Stomach (tissue), 9 donors: Measurements from ENCODE around the gene IGSF8. TPM values are rescaled to one million over a fixed set of nuclear protein-coding genes. Genes with fewer than 3 reads are reported as not detected.

Experiments used
- DNase-seq, 2 donors: peaks; one replicate each; pipeline versions ENCODE4 v3.0.0 to v3.0.0-alpha.2; 2013 to 2019
- H3K27ac ChIP-seq, 5 donors: fragments of 200-600 bp in 4 of 5; sonication (generic) in 4 of 5; one replicate each; pipeline ENCODE4 v1.5.1; 2013 to 2019; ENCODE audit warnings: mild to moderate bottlenecking in 1 of 5, moderate library complexity in 1 of 5
- H3K27me3 ChIP-seq, 3 donors: fragments of 200-600 bp; sonication (generic); one replicate each; pipeline ENCODE4 v1.5.1; 2017 to 2019; ENCODE audit warnings: mixed run types in 1 of 3
- H3K36me3 ChIP-seq, 4 donors: fragments of 200-600 bp; sonication (generic); 1 replicate in 3 of 4; 2 replicates in 1 of 4; pipeline ENCODE4 v1.5.1; 2016 to 2019
- H3K4me1 ChIP-seq, 4 donors: fragments of 200-600 bp; sonication (generic); one replicate each; pipeline ENCODE4 v1.5.1; 2016 to 2019
- H3K4me3 ChIP-seq, 4 donors: fragments of 200-600 bp; sonication (generic) in 3 of 4; one replicate each; pipeline ENCODE4 v1.5.1; 2016 to 2019; ENCODE audit warnings: mild to moderate bottlenecking in 1 of 4
- H3K9me3 ChIP-seq, 4 donors: fragments of 200-600 bp; sonication (generic); one replicate each; pipeline ENCODE4 v1.5.1; 2016 to 2019
- CTCF ChIP-seq, 7 experiments: fragments of 450-650 bp in 4 of 7; fragments of 200-600 bp in 3 of 7; sonication (generic) in 3 of 7; IDR thresholded peaks; one replicate each; pipeline ENCODE4 v1.5.1; 2016 to 2019; ENCODE audit warnings: antibody characterized with exemption in 7 of 7, control low read depth in 2 of 7, mild to moderate bottlenecking in 1 of 7
- EP300 ChIP-seq: sonication (generic); formaldehyde crosslinking; IDR thresholded peaks from one replicate; pipeline ENCODE4 v1.6.1; 2017; ENCODE audit warnings: antibody characterized with exemption
- POLR2A ChIP-seq, 4 donors: fragments of 450-650 bp; IDR thresholded peaks; one replicate each; pipeline ENCODE4 v1.6.1; 2016; ENCODE audit warnings: antibody characterized with exemption in 4 of 4, control low read depth in 2 of 4, mild to moderate bottlenecking in 1 of 4, moderate library complexity in 1 of 4
- POLR2AphosphoS5 ChIP-seq, 3 donors: sonication (generic); formaldehyde crosslinking; IDR thresholded peaks; one replicate each; pipeline ENCODE4 v1.6.1; 2016; ENCODE audit warnings: antibody characterized with exemption in 3 of 3
- WGBS, 5 donors: extraction: QIAGEN DNeasy Blood & Tissue Kit in 3 of 5; methylation state at CpG; one replicate each; pipeline versions ENCODE4 v1.1.5 to v1.1.7; 2013 to 2018; 5-methylcytosine and 5-hydroxymethylcytosine counted together
- intact Hi-C: fragments of 100-400 bp; cut with DNase I; formaldehyde crosslinking; loops from one replicate; pipeline ENCODE4 v1.15.1; 2023; ENCODE audit warnings: low total_unique reads
- polyA plus RNA-seq, 3 donors: library from polyadenylated mRNA; stranded (reverse); fragments of 200-250 nt; gene quantifications; one replicate each; pipeline ENCODE4 v1.2.3, GENCODE V29; 2013
- total RNA-seq, 5 donors: library from RNA; depleted of rRNA; stranded (reverse); fragments of >200 nt; gene quantifications; one replicate each; pipeline versions ENCODE4 v1.1.0 to v1.2.3, GENCODE V29; 2014 to 2016
- donor health status: healthy with polysubstance abuse.
- donor health status: Bipolar disorder and iron deficiency.
- donor health status: healthy.

Gene IGSF8
- total and polyA plus RNA-seq, 8 donors, result 4.7 to 65.2 (median 14.8) TPM

- intact Hi-C loops, result no loop called here
- Histone ChIP-seq H3K27ac (peak overlapping the region in 2 of 5 donors; percentile 4 to 97), H3K27me3 (no peaks in the 10 kb centered on the region), H3K4me3 (no peak overlapping the region), H3K9me3 (no peaks in the 10 kb centered on the region), H3K36me3 (peaks cover 16 to 48% (median 47%) of the 10 kb centered on the region in 4 donors), H3K4me1 (peaks cover 18 to 56% (median 44%) of the 10 kb centered on the region in 4 donors)
- TF ChIP-seq CTCF (IDR thresholded peaks at IDR 0.05), result no peak
- TF ChIP-seq POLR2A (IDR thresholded peaks at IDR 0.05), result no peak
- TF ChIP-seq EP300, result no peak
- TF ChIP-seq POLR2AphosphoS5 (IDR thresholded peaks at IDR 0.05), result no peak
- DNase-seq, result no peak
- WGBS, 5 donors, result 74 to 93% (median 83%) methylated on average over 2 to 4 of the region's 4 CpGs
Observed at GRCh38 chr1:160095382-160096105, 2.9 kb downstream of the IGSF8 start.

GRCh38 chr1:160094806-160095205, 3.6 kb downstream of the IGSF8 start:
- peaks cover 18 to 54% (median 41%) of the 10 kb centered on the region in 4 donors for H3K4me1 ChIP-seq
- no peak overlapping the region for H3K27ac ChIP-seq
- no peak for DNase-seq
- H3K4me3 ChIP-seq, result no peak overlapping the region
- H3K36me3 ChIP-seq, result peaks cover 18 to 55% (median 54%) of the 10 kb centered on the region in 4 donors
- TF ChIP-seq CTCF (IDR thresholded peaks at IDR 0.05) (no peak), POLR2AphosphoS5 (IDR thresholded peaks at IDR 0.05) (no peak), EP300 (no peak), POLR2A (IDR thresholded peaks at IDR 0.05) (no peak)
- H3K27me3 ChIP-seq, result no peaks in the 10 kb centered on the region
- intact Hi-C loops, result no loop called here
- WGBS, 5 donors, result 91 to 95% (median 92%) methylated on average over 10 to 14 of the region's 14 CpGs
- no peaks in the 10 kb centered on the region for H3K9me3 ChIP-seq

- Histone ChIP-seq H3K27me3 (no peaks in the 10 kb centered on the region), H3K4me3 (no peak overlapping the region), H3K36me3 (peaks cover 18 to 61% (median 60%) of the 10 kb centered on the region in 4 donors), H3K27ac (no peak overlapping the region), H3K9me3 (no peaks in the 10 kb centered on the region), H3K4me1 (peaks cover 18 to 49% (median 36%) of the 10 kb centered on the region in 4 donors)
- TF ChIP-seq CTCF (IDR thresholded peaks at IDR 0.05), result no peak
- TF ChIP-seq EP300, result no peak
- no peak for TF ChIP-seq POLR2AphosphoS5 (IDR thresholded peaks at IDR 0.05)
- WGBS, 5 donors, result 62 to 72% (median 65%) methylated on average over 4 of the region's 4 CpGs
- DNase-seq, result no peak
- intact Hi-C loops, result no loop called here
Observed at GRCh38 chr1:160094291-160094625, 4.2 kb downstream of the IGSF8 start.

- 67 to 86% (median 83%) methylated on average over 8 to 21 of the region's 21 CpGs for WGBS, 5 donors
- Histone ChIP-seq H3K27ac (no peak overlapping the region), H3K36me3 (peaks cover 18 to 66% (median 65%) of the 10 kb centered on the region in 4 donors)
Observed at GRCh38 chr1:160093624-160094290, 4.7 kb downstream of the IGSF8 start.

More at GRCh38 chr1:160093624-160094290, 4.7 kb downstream of the IGSF8 start:
- DNase-seq, result no peak
- Histone ChIP-seq H3K4me3 (no peak overlapping the region), H3K9me3 (no peaks in the 10 kb centered on the region), H3K4me1 (peaks cover 18 to 45% (median 33%) of the 10 kb centered on the region in 4 donors), H3K27me3 (no peaks in the 10 kb centered on the region)
- intact Hi-C loops, result no loop called here
- TF ChIP-seq POLR2A (IDR thresholded peaks at IDR 0.05), result no peak
- no peak for TF ChIP-seq CTCF (IDR thresholded peaks at IDR 0.05)
- TF ChIP-seq POLR2AphosphoS5 (IDR thresholded peaks at IDR 0.05), result no peak
- TF ChIP-seq EP300, result no peak
